Vagina (tissue), 2 donors: Measurements from ENCODE around the gene MMP8.

Experiments used
- CTCF ChIP-seq, 3 experiments: fragments of 450-650 bp in 2 of 3; fragments of 200-600 bp in 1 of 3; sonication (generic) in 1 of 3; IDR thresholded peaks; one replicate each; pipeline ENCODE4 v1.5.1; 2017 to 2019; ENCODE audit warnings: antibody characterized with exemption in 3 of 3, mild to moderate bottlenecking in 2 of 3, moderate library complexity in 2 of 3
- POLR2AphosphoS5 ChIP-seq, 2 donors: sonication (generic); formaldehyde crosslinking; IDR thresholded peaks; one replicate each; pipeline ENCODE4 v1.9.0; 2017; ENCODE audit warnings: antibody characterized with exemption in 2 of 2, mild to moderate bottlenecking in 2 of 2, low read depth in 1 of 2; ENCODE audit not compliant: insufficient read depth in 1 of 2

- no peak for TF ChIP-seq CTCF (IDR thresholded peaks at IDR 0.05)
- TF ChIP-seq POLR2AphosphoS5 (IDR thresholded peaks at IDR 0.05; ENCODE audit: insufficient read depth in 1 of 2, low read depth in 1 of 2), result no peak
Observed at GRCh38 chr11:102664001-102664752, 60.6 kb downstream of the MMP8 start.
